Measurements from ENCODE around the gene N4BP2L2. TPM values are rescaled to one million over a fixed set of nuclear protein-coding genes. Genes with fewer than 3 reads are reported as not detected.

Gene N4BP2L2
- total RNA-seq, 2 experiments from 2014 or later, result 57.5 to 76.3 TPM

Small RNA genes within 50 kb of the gene (small RNA-seq; reads per million reads assigned to genes)
- gene RF00190, result not detected

Other genes with a start within 250 kb of the N4BP2L2 start
- gene ZAR1L, start 223.4 kb downstream of the N4BP2L2 start, total RNA-seq (2014; rRNA removed; shearing (Covaris generic)), result 0.10 and 0.32 TPM in 2 replicates
- gene ZAR1L, start 223.4 kb downstream of the N4BP2L2 start, total RNA-seq (2022), result 0.76 and 1.1 TPM in 2 replicates
- gene BRCA2, start 223.3 kb downstream of the N4BP2L2 start, total RNA-seq (2014; rRNA removed; shearing (Covaris generic)), result 16.9 and 25.8 TPM in 2 replicates
- gene BRCA2, start 223.3 kb downstream of the N4BP2L2 start, total RNA-seq (2022), result 34.3 and 36.4 TPM in 2 replicates
- gene N4BP2L1, start 110.7 kb downstream of the N4BP2L2 start, total RNA-seq (2014; rRNA removed; shearing (Covaris generic)), result 12.8 and 14.6 TPM in 2 replicates
- gene N4BP2L1, start 110.7 kb downstream of the N4BP2L2 start, total RNA-seq (2022), result 7.9 and 13.5 TPM in 2 replicates
- gene PDS5B, start 47.7 kb upstream of the N4BP2L2 start, total RNA-seq (2014; rRNA removed; shearing (Covaris generic)), result 34.1 and 41.2 TPM in 2 replicates
- 70.4 and 78.6 TPM in 2 replicates for gene PDS5B, start 47.7 kb upstream of the N4BP2L2 start, total RNA-seq (2022)

Data from OCI-LY7 (cell line).